Measurements from ENCODE around the gene MYRFL.

The MYRFL gene

GRCh38 chr12:69810870-69811498, 14.0 kb upstream of the MYRFL start:
- no peaks in the 10 kb centered on the region for H3F3A ChIP-seq (ENCODE audit: low read depth)
- no peaks in the 10 kb centered on the region for H3K9me2 ChIP-seq (replicated peaks; ENCODE audit: low read depth, low read length)
- H3K4me1 ChIP-seq (ENCODE audit: insufficient read depth, low read length, poor library complexity, severe bottlenecking) = no peaks in the 10 kb centered on the region
- no peaks in the 10 kb centered on the region for H3K27me3 ChIP-seq (ENCODE audit: insufficient read depth, low read length, poor library complexity, severe bottlenecking)
- H3K79me2 ChIP-seq (ENCODE audit: insufficient read depth, low read length) = no peaks in the 10 kb centered on the region
- H2AFZ ChIP-seq (ENCODE audit: low read length) = no peak overlapping the region
- peaks cover 9% of the 10 kb centered on the region; the same call in 1 of the 2 replicates for H3K9me3 ChIP-seq (ENCODE audit: insufficient read depth, low read depth, low read length)
- no peak overlapping the region for H3K4me2 ChIP-seq (ENCODE audit: low read depth, low read length, poor library complexity, severe bottlenecking)
- TF ChIP-seq CTCF (conservative IDR thresholded peaks at IDR 0.05; ENCODE audit: low read length) = no peak
- no peak for TF ChIP-seq EZH2phosphoT487 (IDR thresholded peaks at IDR 0.05; ENCODE audit: borderline replicate concordance)
- no peak overlapping the region for H3K9ac ChIP-seq (ENCODE audit: low read depth, low read length, poor library complexity, severe bottlenecking)
- H3K36me3 ChIP-seq (ENCODE audit: insufficient read depth, low read length) = peaks cover 20% of the 10 kb centered on the region; the same call in 1 of the 2 replicates
- no peaks in the 10 kb centered on the region for H4K20me1 ChIP-seq (ENCODE audit: insufficient read depth, low read length, poor library complexity, severe bottlenecking)
- H3K4me3 ChIP-seq (ENCODE audit: low read length, poor library complexity, severe bottlenecking) = no peak overlapping the region

GRCh38 chr12:69816082-69816481, 8.9 kb upstream of the MYRFL start:
- Histone ChIP-seq H3K36me3 (ENCODE audit: insufficient read depth, low read length) (peaks cover 20% of the 10 kb centered on the region; the same call in 1 of the 2 replicates), H3K27me3 (ENCODE audit: insufficient read depth, low read length, poor library complexity, severe bottlenecking) (no peaks in the 10 kb centered on the region), H3K79me2 (ENCODE audit: insufficient read depth, low read length) (no peaks in the 10 kb centered on the region), H3K4me3 (ENCODE audit: low read length, poor library complexity, severe bottlenecking) (no peak overlapping the region), H3K4me1 (ENCODE audit: insufficient read depth, low read length, poor library complexity, severe bottlenecking) (no peaks in the 10 kb centered on the region), H3K9me3 (ENCODE audit: insufficient read depth, low read depth, low read length) (peaks cover under 1% of the 10 kb centered on the region; the same call in 1 of the 2 replicates), H3F3A (ENCODE audit: low read depth) (no peaks in the 10 kb centered on the region), H3K4me2 (ENCODE audit: low read depth, low read length, poor library complexity, severe bottlenecking) (no peak overlapping the region), H4K20me1 (ENCODE audit: insufficient read depth, low read length, poor library complexity, severe bottlenecking) (no peaks in the 10 kb centered on the region), H2AFZ (ENCODE audit: low read length) (no peak overlapping the region), H3K9me2 (replicated peaks; ENCODE audit: low read depth, low read length) (no peaks in the 10 kb centered on the region), H3K9ac (ENCODE audit: low read depth, low read length, poor library complexity, severe bottlenecking) (no peak overlapping the region)
- TF ChIP-seq CTCF (conservative IDR thresholded peaks at IDR 0.05; ENCODE audit: low read length) = no peak
- TF ChIP-seq EZH2phosphoT487 (IDR thresholded peaks at IDR 0.05; ENCODE audit: borderline replicate concordance) = no peak

GRCh38 chr12:69821032-69821455, 4.0 kb upstream of the MYRFL start:
- Histone ChIP-seq H3K9me2 (replicated peaks; ENCODE audit: low read depth, low read length) (no peaks in the 10 kb centered on the region), H3K9me3 (ENCODE audit: insufficient read depth, low read depth, low read length) (no peaks in the 10 kb centered on the region), H3K79me2 (ENCODE audit: insufficient read depth, low read length) (no peaks in the 10 kb centered on the region), H3K4me3 (ENCODE audit: low read length, poor library complexity, severe bottlenecking) (no peak overlapping the region), H3K4me1 (ENCODE audit: insufficient read depth, low read length, poor library complexity, severe bottlenecking) (peaks cover 9% of the 10 kb centered on the region), H3K9ac (ENCODE audit: low read depth, low read length, poor library complexity, severe bottlenecking) (no peak overlapping the region), H3K27me3 (ENCODE audit: insufficient read depth, low read length, poor library complexity, severe bottlenecking) (no peaks in the 10 kb centered on the region), H2AFZ (ENCODE audit: low read length) (no peak overlapping the region), H3F3A (ENCODE audit: low read depth) (no peaks in the 10 kb centered on the region), H4K20me1 (ENCODE audit: insufficient read depth, low read length, poor library complexity, severe bottlenecking) (no peaks in the 10 kb centered on the region), H3K4me2 (ENCODE audit: low read depth, low read length, poor library complexity, severe bottlenecking) (no peak overlapping the region), H3K36me3 (ENCODE audit: insufficient read depth, low read length) (peaks cover 4% of the 10 kb centered on the region; the same call in 1 of the 2 replicates)
- no peak for TF ChIP-seq EZH2phosphoT487 (IDR thresholded peaks at IDR 0.05; ENCODE audit: borderline replicate concordance)
- no peak for TF ChIP-seq CTCF (conservative IDR thresholded peaks at IDR 0.05; ENCODE audit: low read length)
